Gastrocnemius medialis (tissue), 4 donors: Measurements from ENCODE around the gene PLB1.

Experiments
- CTCF ChIP-seq, 5 experiments: fragments of 450-650 bp in 3 of 5; fragments of 200-600 bp in 2 of 5; sonication (generic) in 2 of 5; IDR thresholded peaks in 4 of 5; conservative IDR thresholded peaks in 1 of 5; 1 replicate in 4 of 5; 2 replicates in 1 of 5; pipeline ENCODE4 v1.5.1; 2016 to 2019; ENCODE audit warnings: antibody characterized with exemption in 5 of 5, mild to moderate bottlenecking in 3 of 5, moderate library complexity in 3 of 5
- POLR2A ChIP-seq, 2 donors: fragments of 450-650 bp; IDR thresholded peaks; one replicate each; pipeline ENCODE4 v1.6.1; 2017; ENCODE audit warnings: antibody characterized with exemption in 2 of 2, mild to moderate bottlenecking in 2 of 2, moderate library complexity in 2 of 2

GRCh38 chr2:28601616-28602015, 105.8 kb downstream of the PLB1 start:
- TF ChIP-seq CTCF (IDR thresholded peaks at IDR 0.05 in 4 of 5, conservative IDR thresholded peaks at IDR 0.05 in 1 of 5): no peak
- TF ChIP-seq POLR2A (IDR thresholded peaks at IDR 0.05): no peak
